Cardiac fibroblast (primary cell): ENCODE results near the gene UBR3.
"Not testable (repeated sequence)": the region's sequence is repeated elsewhere in the genome, so short reads cannot be mapped to it uniquely, and the experiment has no call there.

Experiments used
- DNase-seq, 2 donors: peaks; one replicate each; pipeline versions ENCODE4 v3.0.0 to v3.0.0-alpha.2; 2010; ENCODE audit warnings: low read depth in 2 of 2
- H3K4me3 ChIP-seq, 2 donors: replicated peaks in 1 of 2; 1 replicate in 1 of 2; 2 replicates in 1 of 2; pipeline ENCODE4 v1.5.1; 2011; ENCODE audit warnings: low read depth in 2 of 2, low read length in 2 of 2, mild to moderate bottlenecking in 2 of 2, moderate library complexity in 1 of 2
- CTCF ChIP-seq: IDR thresholded peaks from one replicate; pipeline ENCODE4 v1.5.1; 2011; ENCODE audit warnings: low read depth, mild to moderate bottlenecking, low read length, inconsistent platforms

UBR3 gene

DNA sequence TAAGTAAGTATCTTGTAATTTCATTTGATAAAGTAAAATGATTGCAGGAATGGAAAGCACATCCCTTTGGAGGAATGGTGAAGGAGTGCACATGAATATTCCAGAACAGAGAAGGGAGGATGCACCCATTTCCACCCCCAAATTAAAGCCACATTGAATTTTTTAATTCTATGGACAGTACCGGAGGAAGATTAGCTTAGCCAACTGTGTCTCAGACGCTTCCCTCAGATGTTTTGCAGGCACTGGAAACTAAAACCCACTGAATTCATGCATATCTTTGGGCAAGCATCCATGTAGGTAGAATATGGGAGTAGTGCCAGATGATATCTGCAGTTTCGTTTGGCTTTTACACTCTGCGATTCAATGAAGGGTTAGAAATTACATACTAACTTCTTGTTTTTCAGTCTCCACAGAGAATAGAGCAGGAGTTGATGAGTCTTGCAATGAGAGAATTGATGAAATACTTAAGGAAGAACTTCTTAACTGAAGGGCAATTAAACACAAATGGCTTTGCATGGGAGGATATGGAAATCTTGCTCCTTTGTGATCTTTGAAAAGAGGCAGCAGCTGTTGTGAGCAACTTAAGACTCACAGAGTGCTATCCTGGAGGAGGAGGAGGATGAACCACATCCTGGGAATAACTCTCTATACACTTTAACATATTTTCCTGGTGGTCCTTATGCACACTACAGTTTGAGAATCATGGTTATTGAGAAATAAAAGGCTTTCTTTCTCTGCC is 279.0 kb downstream of the UBR3 start:
- TF ChIP-seq CTCF = no peak
- no peak for DNase-seq

GRCh38 chr2:170113168-170113894 is 286.1 kb downstream of the UBR3 start:
- no peak for TF ChIP-seq CTCF
- peak in 1 of 2 donors; percentile 5 for DNase-seq

More for the DNA sequence above, 279.0 kb downstream of the UBR3 start:
- no peak overlapping the region for H3K4me3 ChIP-seq

DNA sequence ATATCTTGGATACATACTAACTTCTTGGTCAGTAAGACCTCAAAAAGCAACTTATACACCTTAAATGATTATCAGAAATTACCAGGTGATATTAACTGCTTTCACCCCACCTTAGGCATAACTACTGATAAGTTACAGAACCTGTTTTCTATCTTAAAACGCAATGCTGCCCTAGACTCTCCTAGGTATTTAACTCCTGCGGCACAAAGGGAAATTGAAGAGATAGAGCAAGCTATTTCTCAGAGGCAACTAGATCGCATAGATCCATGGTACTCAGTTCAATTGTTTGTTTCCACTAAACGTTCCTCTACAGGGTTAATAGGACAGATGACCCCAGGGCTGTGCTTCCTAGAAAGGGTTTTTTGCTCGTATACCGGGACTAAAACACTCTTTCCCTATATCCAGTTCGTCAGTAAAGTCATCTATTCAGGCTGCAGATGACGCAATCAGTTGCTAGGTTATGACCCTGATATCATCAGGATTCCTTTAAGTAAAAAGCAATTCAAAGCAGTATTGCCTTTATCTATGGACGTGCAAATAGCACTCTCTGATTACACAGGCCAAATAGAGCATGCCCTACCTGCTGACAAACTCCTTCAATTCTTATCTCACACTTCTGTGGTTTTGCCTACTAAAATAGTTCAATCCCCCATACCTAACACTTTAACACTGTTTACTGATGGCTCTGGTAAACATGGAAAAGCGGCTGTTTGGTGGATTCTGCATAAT is 288.4 kb downstream of the UBR3 start:
- no peak for TF ChIP-seq CTCF
- no peak for DNase-seq

More at GRCh38 chr2:170113168-170113894, 286.1 kb downstream of the UBR3 start:
- no peak overlapping the region for H3K4me3 ChIP-seq

GRCh38 chr2:170118641-170119040 is 291.4 kb downstream of the UBR3 start:
- no peak overlapping the region for H3K4me3 ChIP-seq
- TF ChIP-seq CTCF = no peak
- DNase-seq = no peak

More for the DNA sequence above, 288.4 kb downstream of the UBR3 start:
- H3K4me3 ChIP-seq = no peak overlapping the region

GRCh38 chr2:170119326-170119725 is 292.1 kb downstream of the UBR3 start:
- DNase-seq, H3K4me3 ChIP-seq: not testable (repeated sequence)

DNA sequence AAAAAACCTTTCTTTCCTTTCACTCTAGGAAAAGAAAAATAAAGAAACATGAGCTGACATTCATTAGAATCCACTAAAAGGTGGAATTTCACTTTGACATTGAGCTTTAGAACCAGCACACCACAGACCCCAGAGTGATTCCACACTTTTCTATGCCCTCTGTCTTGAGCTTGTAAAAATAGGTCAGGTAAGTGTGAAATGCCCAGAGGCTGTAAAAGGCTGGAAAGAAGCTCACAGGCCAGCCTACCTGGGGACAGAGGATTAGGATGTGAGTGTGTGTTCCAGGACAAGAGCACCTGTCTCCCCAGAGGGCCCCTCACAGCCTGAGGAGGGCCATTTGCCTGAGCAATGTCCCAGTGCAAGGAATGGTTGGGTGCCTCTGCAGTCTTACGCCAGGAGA is 294.4 kb downstream of the UBR3 start:
- DNase-seq = no peak
- no peak overlapping the region for H3K4me3 ChIP-seq
- TF ChIP-seq CTCF = no peak

DNA sequence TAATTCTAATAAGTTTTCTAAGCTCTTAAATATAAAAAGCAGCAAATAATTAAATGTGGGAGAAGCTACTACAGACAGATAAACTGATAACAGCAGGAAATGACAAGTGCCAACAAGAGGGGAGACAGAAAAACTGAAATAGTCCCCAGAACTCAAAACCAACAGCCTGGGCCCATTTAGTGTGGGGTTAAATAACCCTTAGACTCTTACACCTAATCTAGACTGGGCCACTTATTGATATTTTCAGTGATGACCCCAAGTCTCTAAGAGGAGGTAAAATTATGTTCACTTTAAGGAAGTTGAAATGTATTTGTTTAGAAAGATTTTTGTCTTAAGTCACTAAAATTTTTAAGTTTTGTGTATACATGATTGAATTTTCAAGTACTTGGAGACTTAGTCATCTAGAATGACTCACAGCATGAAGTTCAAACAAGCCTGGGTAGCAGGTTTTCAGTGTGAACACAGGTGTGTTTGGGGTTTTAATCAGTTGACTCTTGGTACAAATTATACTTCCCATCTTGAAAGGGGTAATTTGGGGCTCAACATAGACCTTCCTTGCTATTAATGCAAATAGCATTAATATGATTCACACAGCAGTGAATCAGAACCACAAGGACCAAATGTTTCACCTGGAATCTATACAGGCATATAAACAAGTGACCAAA is 295.8 kb downstream of the UBR3 start:
- TF ChIP-seq CTCF = no peak
- H3K4me3 ChIP-seq = no peak overlapping the region
- peak in 1 of 2 donors; percentile 52 for DNase-seq
